Mononuclear cell (primary cell): ENCODE data around the gene WDSUB1. TPM values are rescaled to one million over a fixed set of nuclear protein-coding genes. Genes with fewer than 3 reads are reported as not detected.

Experiments
- H3K27me3 ChIP-seq: 2 replicates; pipeline ENCODE4 v1.6.0; 2011; ENCODE audit warnings: low read length, control low read depth; ENCODE audit not compliant: insufficient read depth
- H3K4me1 ChIP-seq: 2 replicates; pipeline ENCODE4 v1.5.1; 2011; ENCODE audit warnings: mild to moderate bottlenecking, low read length, control low read depth; ENCODE audit not compliant: insufficient read depth
- H3K4me3 ChIP-seq: 2 replicates; pipeline ENCODE4 v1.5.1; 2011; ENCODE audit warnings: mild to moderate bottlenecking, low read length, moderate library complexity
- H3K9me3 ChIP-seq: 2 replicates; pipeline ENCODE4 v1.5.1; 2011; ENCODE audit warnings: low read depth, mild to moderate bottlenecking, control low read depth, low read length
- total RNA-seq: library from RNA; depleted of rRNA; stranded (reverse); fragments of >200 nt; gene quantifications from one replicate; pipeline ENCODE4 v1.2.3, GENCODE V29; 2012

WDSUB1 gene
- total RNA-seq, 1 donor, result 7.5 TPM

DNA sequence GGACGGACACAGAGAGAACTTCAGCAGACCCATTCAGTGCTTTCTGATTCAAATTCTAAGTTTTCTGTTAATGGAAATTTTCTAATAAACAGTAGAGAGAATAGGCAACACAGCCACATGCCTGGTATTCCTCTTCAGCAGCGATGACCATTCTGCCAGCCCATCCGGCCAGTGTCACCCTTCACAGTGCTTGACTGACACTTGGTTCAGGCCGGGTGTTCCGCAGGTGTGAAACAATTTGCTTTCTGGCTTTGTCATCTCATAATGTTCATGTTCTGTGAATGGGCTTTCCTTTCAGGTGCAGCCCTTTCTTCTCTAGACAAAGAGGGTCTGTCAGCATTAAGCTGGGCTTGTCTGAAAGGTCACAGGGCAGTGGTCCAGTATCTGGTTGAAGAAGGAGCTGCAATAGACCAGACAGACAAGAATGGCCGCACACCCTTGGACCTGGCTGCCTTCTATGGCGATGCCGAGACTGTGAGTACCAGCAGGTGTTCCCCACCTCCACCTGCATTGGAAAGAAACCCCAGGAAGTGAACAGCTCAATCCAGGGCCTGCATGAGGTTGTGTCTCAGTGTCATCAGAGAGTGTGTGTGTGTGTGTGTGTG is 67.0 kb downstream of the WDSUB1 start:
- H3K27me3 ChIP-seq, result no peaks in the 10 kb centered on the region
- no peaks in the 10 kb centered on the region for H3K4me1 ChIP-seq
- no peaks in the 10 kb centered on the region for H3K9me3 ChIP-seq
- no peak overlapping the region for H3K4me3 ChIP-seq

GRCh38 chr2:159218389-159218788 is 68.1 kb downstream of the WDSUB1 start:
- Histone ChIP-seq H3K4me3 (no peak overlapping the region), H3K9me3 (no peaks in the 10 kb centered on the region), H3K4me1 (no peaks in the 10 kb centered on the region), H3K27me3 (no peaks in the 10 kb centered on the region)

DNA sequence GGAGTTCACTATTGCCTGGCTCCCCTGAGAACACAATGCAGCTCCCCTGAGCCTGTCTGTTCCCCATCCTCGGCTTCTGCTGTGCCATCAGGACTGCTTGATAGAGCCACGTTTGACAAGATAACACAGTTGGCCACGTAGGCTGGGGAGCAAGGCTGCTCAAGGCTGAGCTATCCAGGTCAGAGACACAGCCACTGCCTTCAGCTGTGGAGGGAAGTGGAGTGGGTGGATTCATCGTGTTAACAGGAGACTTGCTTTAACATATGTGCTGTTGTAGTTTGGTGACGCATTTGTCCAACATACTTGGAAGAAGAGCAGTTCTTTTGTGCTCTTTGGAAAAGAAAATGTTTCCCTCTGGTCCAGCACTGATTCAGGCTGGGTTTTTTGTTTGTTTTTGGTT is 68.8 kb downstream of the WDSUB1 start:
- Histone ChIP-seq H3K4me1 (no peaks in the 10 kb centered on the region), H3K27me3 (no peaks in the 10 kb centered on the region), H3K4me3 (no peak overlapping the region), H3K9me3 (no peaks in the 10 kb centered on the region)

- no peak overlapping the region for H3K4me3 ChIP-seq
- H3K27me3 ChIP-seq, result no peaks in the 10 kb centered on the region
- no peaks in the 10 kb centered on the region for H3K9me3 ChIP-seq
- peaks cover 4% of the 10 kb centered on the region for H3K4me1 ChIP-seq
These were observed 71.4 kb downstream of the WDSUB1 start for GRCh38 chr2:159215116-159215515.

DNA sequence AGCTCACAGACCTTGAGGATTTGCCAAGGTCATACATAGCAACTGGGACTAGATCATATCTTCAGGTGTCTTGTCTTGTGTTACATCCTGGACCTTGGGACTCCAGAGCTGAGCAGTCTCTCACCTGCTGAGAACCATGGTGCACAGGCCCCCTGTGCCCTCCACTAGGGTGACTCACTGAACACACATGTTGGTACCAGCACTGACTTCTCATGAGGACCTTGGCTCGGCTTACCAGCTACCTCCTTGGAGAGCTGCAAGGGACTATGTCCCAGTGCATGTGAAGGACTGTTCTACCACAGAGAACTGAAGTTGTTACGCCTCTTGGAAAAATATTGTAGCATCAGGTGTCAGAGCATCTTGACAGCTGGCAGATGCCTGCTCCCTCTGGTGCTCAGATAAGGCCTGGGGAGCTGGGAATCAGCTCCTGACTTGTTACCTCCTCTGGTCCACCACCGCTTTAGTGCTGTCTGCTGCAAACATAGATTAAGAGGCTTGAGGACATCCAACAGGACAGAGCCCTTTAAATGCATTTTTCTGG is 72.1 kb downstream of the WDSUB1 start:
- H3K9me3 ChIP-seq, result no peaks in the 10 kb centered on the region
- no peak overlapping the region for H3K4me3 ChIP-seq
- peaks cover 11% of the 10 kb centered on the region for H3K4me1 ChIP-seq
- H3K27me3 ChIP-seq, result no peaks in the 10 kb centered on the region

GRCh38 chr2:159213296-159213695 is 73.2 kb downstream of the WDSUB1 start:
- no peaks in the 10 kb centered on the region for H3K27me3 ChIP-seq
- no peaks in the 10 kb centered on the region for H3K9me3 ChIP-seq
- H3K4me1 ChIP-seq, result peaks cover 14% of the 10 kb centered on the region
- no peak overlapping the region for H3K4me3 ChIP-seq

DNA sequence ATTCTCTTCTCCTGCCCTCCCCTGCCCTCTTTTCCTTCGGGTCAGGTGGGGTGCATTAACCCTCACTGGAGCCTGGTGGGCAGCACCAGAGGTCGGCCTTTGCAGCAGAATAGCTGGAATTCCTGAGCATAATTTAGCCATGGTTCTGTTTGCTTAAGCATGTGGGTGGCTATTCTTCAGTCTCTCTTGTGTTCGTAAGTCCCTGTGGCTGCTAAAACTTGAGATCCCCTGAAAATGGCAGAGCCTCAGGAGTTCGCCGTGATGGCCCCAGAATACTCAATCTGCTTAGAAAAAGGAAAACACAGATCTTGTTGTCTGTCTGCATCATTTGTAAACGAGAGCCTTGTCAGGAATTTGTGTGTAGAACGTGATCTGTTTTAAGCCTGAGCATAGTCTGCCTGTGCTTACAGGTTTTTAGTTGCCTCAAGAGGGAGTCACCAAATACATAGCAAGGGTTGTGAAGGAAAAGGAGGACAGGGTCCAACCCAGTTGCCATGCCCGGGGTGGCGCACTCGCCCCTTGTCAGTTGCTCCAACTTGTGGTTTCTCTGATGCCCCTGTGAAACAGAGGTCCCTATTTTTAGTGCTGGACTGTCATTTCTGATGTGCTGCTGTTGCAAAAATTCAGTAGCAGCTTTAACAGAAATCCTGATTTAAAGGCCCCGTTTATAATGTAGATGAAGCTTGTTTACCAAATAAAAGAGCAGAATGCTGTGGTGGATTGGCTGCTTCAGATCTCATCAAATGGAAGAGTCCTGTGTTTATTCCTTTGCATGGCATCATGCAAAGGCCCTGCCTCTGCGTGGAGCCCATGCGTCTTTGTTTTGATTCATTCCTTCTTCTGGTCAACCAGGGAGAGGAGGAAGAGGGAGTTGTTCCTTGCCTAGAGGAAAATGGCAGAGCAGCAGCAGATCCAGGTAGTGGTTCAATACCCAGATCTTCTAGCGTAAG is 74.8 kb downstream of the WDSUB1 start:
- no peak overlapping the region for H3K4me3 ChIP-seq
- H3K9me3 ChIP-seq, result no peaks in the 10 kb centered on the region
- H3K27me3 ChIP-seq, result no peaks in the 10 kb centered on the region
- peaks cover 14% of the 10 kb centered on the region for H3K4me1 ChIP-seq

DNA sequence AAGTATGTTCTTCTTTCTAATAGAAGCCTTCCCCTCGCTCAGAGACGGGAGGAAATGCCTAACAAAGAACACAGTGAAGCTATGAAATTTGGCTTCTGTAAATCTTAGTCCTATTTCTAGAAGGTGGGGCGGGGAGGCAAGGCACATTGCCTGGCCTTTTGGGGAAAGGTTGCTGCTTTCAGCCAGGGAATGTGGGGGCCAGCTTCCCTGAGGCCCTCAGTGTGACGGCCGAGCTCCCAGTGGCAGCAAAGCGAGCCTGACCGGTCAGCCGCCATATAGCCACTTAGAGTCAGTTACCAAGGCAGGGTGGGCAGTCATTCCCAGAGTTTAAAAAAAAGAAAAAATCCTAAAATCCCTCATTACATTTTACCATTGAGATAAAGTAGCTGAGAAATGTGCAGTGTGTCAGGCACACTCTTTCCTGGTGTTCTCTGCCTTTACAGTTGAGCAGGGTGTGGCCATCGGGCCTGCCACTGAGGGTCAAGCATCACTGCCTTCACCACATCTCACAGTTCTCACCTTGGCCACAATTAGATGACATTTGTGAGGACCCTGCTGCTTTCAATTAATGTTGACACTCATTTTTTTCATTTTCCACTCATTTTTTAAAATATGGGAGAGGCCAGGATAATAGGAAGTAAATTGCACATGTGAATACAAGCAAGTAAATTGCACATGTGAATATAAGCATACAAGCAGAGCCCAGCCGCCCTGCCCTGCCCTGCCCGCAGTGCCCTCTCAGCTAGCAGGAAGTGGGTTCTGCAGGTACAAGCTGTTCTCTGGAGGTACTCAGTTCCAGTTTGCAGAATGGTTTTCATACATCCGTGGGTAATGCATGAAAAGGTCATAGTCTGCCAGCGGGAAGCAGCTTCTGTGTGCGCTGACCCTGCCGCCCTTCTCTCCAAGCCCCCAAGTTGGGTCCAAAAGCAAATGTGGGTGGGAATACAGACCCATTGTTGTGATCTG is 76.9 kb downstream of the WDSUB1 start:
- Histone ChIP-seq H3K27me3 (no peaks in the 10 kb centered on the region), H3K4me1 (peaks cover 14% of the 10 kb centered on the region), H3K4me3 (no peak overlapping the region), H3K9me3 (no peaks in the 10 kb centered on the region)

GRCh38 chr2:159208438-159208837 is 78.1 kb downstream of the WDSUB1 start:
- H3K27me3 ChIP-seq, result no peaks in the 10 kb centered on the region
- no peak overlapping the region for H3K4me3 ChIP-seq
- H3K4me1 ChIP-seq, result peaks cover 14% of the 10 kb centered on the region
- H3K9me3 ChIP-seq, result no peaks in the 10 kb centered on the region

GRCh38 chr2:159206736-159207380 is 79.6 kb downstream of the WDSUB1 start:
- Histone ChIP-seq H3K27me3 (no peaks in the 10 kb centered on the region), H3K9me3 (no peaks in the 10 kb centered on the region), H3K4me3 (no peak overlapping the region), H3K4me1 (peaks cover 16% of the 10 kb centered on the region)

- no peaks in the 10 kb centered on the region for H3K27me3 ChIP-seq
- no peaks in the 10 kb centered on the region for H3K9me3 ChIP-seq
- H3K4me3 ChIP-seq, result no peak overlapping the region
- H3K4me1 ChIP-seq, result peaks cover 10% of the 10 kb centered on the region
These were observed 81.9 kb downstream of the WDSUB1 start for GRCh38 chr2:159204381-159205144.

- H3K4me1 ChIP-seq, result peaks cover 5% of the 10 kb centered on the region
- no peaks in the 10 kb centered on the region for H3K9me3 ChIP-seq
- H3K27me3 ChIP-seq, result no peaks in the 10 kb centered on the region
- H3K4me3 ChIP-seq, result no peak overlapping the region
These were observed 83.9 kb downstream of the WDSUB1 start for GRCh38 chr2:159202568-159203071.

- Histone ChIP-seq H3K4me1 (peaks cover 5% of the 10 kb centered on the region), H3K4me3 (no peak overlapping the region), H3K9me3 (no peaks in the 10 kb centered on the region), H3K27me3 (no peaks in the 10 kb centered on the region)
These were observed 85.0 kb downstream of the WDSUB1 start for GRCh38 chr2:159201360-159202063.
